ENCODE results near the gene TMEM106C. TPM values are rescaled to one million over a fixed set of nuclear protein-coding genes. Genes with fewer than 3 reads are reported as not detected.

Gene TMEM106C
- total and polyA plus RNA-seq, 2 of the 13 experiments (the other 11 are each of a cell fraction or from before 2014, with no cell fraction given), result 132 to 192 TPM

- TF ChIP-seq HES4 (CRISPR knock-in tag; IDR thresholded peaks at IDR 0.05; ENCODE audit: borderline replicate concordance) (peak; percentile 86; the same call in 1 of the 2 replicates), HMGXB4 (CRISPR knock-in tag; IDR thresholded peaks at IDR 0.05; ENCODE audit: borderline replicate concordance in 1 of 2, low read depth in 1 of 2) (peak; percentile 75 to 81; a peak in 3 of 4 replicates), TCF7L2 (IDR thresholded peaks at IDR 0.05; ENCODE audit: low read depth, low read length) (no peak), MYPOP (CRISPR knock-in tag; IDR thresholded peaks at IDR 0.05) (peak; percentile 37; the same call in 1 of the 2 replicates), ZNF501 (CRISPR knock-in tag; IDR thresholded peaks at IDR 0.05) (peak; percentile 79), MATR3 (CRISPR knock-in tag; IDR thresholded peaks at IDR 0.05) (no peak), MBNL3 (CRISPR knock-in tag; conservative IDR thresholded peaks at IDR 0.05) (no peak), IRF9 (CRISPR knock-in tag; IDR thresholded peaks at IDR 0.05; ENCODE audit: borderline replicate concordance) (peak; percentile 72; the same call in 1 of the 2 replicates), ZNF235 (CRISPR knock-in tag; IDR thresholded peaks at IDR 0.05; ENCODE audit: borderline replicate concordance) (peak; percentile 74; the same call in 1 of the 2 replicates), E2F1 (CRISPR knock-in tag; IDR thresholded peaks at IDR 0.05) (peak; percentile 98), ZNF616 (CRISPR knock-in tag; IDR thresholded peaks at IDR 0.05; ENCODE audit: low read depth) (peak; percentile 94), PAWR (CRISPR knock-in tag; IDR thresholded peaks at IDR 0.05; ENCODE audit: borderline replicate concordance) (no peak), ZBTB3 (CRISPR knock-in tag; IDR thresholded peaks at IDR 0.05; ENCODE audit: borderline replicate concordance, low read depth) (no peak), DZIP1 (CRISPR knock-in tag; IDR thresholded peaks at IDR 0.05) (no peak), CREBL2 (CRISPR knock-in tag; IDR thresholded peaks at IDR 0.05; ENCODE audit: borderline replicate concordance) (peak; percentile 58; the same call in 1 of the 2 replicates), ZNF75D (CRISPR knock-in tag; IDR thresholded peaks at IDR 0.05; ENCODE audit: borderline replicate concordance) (no peak), PRMT3 (CRISPR knock-in tag; IDR thresholded peaks at IDR 0.05; ENCODE audit: borderline replicate concordance, low read depth) (no peak), SRSF9 (IDR thresholded peaks at IDR 0.05; ENCODE audit: borderline replicate concordance, insufficient read depth, low read depth, low read length, poor library complexity, severe bottlenecking) (no peak), ZNF430 (CRISPR knock-in tag; IDR thresholded peaks at IDR 0.05) (peak; percentile 82)
Measured at GRCh38 chr12:47963340-47964040, at the start of gene TMEM106C (continued).

Data from HepG2 (cell line).